Measurements from ENCODE around the gene RBFOX1.
"Not testable (repeated sequence)": the region's sequence is repeated elsewhere in the genome, so short reads cannot be mapped to it uniquely, and the experiment has no call there.

RBFOX1 gene

DNA sequence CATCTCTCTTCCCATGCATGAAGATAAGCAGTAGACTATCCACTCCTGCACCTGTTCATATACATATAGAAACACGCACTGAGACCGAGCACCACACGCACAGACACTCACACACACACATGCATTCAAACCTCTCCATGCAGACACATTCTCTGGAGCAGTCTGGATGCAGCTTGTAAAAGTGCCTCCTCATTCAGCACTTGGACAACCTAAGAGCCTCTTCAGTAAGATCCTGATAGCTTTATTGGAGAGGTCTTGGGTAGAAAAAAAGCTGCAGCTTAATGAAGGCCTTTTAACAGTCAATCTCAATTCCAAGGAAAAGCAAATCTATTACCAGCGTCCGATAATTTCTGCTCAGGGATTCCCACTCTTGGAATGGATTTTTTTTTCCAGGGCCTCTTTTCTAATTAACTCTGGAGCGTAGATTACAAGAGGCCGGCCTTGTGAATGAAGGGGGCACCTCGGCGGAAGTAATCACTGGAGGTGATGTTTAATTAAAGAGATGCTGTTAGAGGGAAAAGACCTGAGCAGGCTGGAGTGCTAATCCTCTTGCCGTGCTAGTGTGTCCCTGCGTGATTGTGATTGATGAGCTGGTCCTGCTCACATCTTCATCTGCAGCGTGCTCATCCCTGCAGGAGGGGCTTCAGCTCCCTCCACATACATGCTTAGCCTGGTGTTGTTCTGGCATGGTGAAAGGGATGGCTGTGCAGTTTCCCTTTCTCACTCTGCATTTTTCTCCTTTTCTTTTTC lies 155.1 kb downstream of the RBFOX1 start:
- peak in 1 of 3 experiments; percentile 78 for DNase-seq

DNA sequence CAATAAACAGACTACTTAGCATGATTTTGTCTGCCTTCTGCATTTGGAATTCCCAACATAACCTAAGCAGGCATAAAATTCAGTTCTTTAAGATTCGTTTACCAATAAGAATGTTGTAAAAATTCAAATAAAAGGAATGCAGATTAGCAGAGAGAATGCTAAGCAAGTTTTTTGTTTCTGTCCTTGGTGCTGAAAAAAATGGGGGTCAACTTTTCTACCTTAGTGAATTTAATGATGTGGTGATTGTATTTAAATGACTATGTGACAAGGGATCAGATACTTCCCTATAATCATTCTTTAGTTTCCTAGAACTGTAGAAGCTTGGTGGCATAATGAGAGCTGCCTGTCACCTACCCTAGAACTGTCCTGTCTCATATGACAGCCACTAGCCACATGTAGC lies 159.5 kb downstream of the RBFOX1 start:
- no peak for DNase-seq

DNA sequence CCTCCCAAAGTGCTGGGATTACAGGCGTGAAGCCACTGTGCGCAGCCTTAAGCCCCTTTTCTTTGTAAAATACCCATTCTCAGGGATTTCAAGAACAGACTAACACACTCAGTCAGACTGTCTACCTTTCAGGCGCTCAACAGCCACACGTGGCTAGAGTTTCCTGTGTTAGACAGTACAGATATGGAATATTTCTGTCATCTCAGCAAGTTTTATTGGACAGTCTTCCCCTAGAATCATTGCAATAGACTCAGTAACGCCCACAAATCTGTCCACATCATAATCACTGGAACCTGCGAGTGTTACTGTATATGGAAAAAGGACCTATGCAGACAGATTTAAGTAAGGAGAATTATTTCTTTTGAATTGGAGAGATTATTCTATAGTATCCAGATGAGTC lies 160.5 kb downstream of the RBFOX1 start:
- DNase-seq: no peak

DNA sequence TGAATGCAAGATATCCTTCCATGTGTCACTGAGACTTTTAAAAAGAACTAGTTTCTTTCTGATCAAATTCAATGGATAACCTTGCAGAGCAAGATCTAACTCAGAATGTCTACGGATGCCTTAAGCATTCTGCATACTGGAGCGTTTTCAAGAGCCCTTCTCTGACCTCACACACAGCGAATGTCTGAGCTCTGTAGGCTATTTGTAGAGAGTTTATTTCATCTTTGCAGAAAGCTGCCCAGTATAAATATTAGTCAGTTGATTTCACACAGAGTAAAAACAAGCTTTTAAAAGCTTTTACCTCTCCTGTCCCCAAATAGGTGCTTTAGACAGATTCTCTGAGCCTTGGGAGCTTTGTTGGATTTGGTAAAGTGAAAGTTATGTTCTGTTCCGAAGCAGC lies 165.0 kb downstream of the RBFOX1 start:
- DNase-seq: no peak

DNA sequence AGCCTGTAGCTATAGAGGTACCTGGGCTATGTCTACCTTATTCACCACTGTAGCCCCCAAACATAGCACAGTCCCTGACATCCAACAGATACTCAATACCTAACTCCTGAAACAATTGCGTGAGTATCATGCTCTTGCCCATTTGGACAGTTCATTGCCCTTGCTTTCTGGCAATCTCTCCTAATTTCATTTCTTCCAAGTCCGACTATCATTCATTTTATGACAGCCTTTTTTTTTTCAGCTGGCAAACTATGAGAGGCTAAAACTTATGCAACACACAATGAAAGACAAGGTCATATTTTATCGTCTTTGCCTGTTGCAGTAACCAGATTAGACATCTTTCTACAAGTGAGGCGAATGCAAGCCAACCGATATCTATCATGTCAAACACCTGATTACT lies 169.2 kb downstream of the RBFOX1 start:
- DNase-seq: no peak

DNA sequence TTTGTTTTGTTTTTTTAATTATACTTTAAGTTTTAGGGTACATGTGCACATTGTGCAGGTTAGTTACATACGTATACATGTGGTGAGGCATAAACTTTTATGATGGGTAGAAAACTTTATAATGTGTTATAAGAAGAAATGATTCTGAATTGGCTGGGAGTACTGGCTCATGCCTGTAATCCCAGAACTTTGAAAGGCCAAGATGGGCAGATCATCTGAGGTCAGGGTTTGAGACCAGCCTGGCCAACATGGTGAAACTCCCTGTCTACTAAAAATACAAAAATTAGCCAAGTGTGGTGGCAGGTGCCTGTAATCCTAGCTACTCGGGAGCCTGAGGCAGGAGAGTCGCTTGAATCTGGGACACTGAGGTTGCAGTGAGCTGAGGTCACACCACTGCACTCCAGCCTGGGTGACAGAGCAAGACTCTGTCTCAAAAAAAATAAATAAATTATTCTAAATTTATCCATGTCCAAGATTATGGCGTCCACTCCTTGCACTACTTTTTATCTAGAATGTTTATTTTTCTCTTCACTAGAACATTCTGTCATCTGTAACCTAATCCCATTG lies 170.0 kb downstream of the RBFOX1 start:
- not testable (repeated sequence) for DNase-seq

DNA sequence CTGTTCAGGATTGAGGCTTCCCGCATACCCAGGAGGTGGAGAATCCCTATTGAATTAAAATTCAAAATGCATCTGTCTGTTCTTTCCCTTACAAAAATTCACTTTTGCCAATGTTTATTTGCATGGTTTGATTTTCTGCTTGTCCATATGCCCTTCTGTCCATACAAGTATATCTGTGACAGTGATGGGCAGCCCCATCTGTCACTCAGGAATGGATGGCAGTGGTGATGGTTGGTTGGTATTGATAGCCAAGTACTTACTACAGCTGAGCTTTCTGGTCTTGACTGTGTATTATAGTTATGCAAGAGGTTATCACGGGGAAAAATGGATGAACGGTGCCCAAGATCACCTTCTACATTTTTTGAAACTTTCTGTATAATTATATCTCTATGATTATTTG lies 171.0 kb downstream of the RBFOX1 start:
- no peak for DNase-seq

DNA sequence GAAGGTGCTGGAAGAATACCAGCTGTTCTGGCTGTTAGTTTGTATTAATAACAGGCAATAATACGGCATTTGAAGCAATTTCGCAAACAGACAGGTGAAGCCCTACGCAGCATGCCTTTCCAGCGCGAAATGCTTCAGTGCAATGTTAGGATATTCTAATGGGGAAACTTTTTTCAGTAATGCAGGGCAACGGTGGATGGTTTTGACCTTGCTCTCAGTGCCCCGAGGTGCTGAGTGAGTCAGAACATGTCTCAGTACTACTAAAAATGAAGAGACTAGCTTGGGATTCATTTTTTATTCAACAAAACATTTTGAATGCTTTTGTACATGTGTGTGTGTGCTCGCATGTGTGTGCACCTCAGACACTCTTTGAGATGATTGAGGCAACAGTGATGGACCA lies 172.2 kb downstream of the RBFOX1 start:
- DNase-seq: no peak

DNA sequence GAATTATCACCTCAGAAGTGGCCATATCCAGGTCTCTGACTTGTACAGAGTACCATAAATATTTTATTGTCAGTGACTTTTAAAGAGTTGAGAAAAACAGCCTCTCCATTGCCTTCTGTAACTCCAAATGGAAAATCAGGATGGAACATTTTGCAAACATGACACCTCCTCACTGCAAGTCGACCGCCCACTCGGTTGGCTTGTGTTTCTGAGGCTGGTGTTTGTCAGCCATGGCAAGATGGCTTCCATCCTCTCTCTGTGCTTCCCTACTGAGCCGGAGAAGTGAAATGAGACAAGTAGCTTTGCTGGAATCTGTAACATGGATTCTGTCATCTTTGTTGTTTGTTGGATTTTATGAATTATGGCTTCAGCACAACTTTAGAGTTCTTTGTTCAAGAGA lies 172.8 kb downstream of the RBFOX1 start:
- DNase-seq: no peak

DNA sequence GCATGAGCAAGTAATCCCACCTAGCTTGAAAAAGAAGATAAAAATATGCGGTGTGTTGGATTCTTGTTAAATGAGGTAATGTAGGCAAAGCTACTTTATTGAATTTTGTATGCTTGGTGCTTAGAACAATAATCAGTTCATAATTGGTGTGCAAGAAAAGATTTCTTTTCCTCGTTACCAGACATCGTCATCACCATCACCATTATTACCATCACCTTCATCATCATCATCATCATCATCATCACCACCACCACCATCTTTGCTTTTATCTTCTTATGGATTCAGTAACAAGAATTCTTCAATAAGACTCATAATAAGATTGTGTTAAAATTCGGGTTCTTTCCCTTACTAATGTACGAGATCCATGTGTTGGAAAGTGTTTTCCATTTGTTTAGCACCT lies 173.7 kb downstream of the RBFOX1 start:
- no peak for DNase-seq

DNA sequence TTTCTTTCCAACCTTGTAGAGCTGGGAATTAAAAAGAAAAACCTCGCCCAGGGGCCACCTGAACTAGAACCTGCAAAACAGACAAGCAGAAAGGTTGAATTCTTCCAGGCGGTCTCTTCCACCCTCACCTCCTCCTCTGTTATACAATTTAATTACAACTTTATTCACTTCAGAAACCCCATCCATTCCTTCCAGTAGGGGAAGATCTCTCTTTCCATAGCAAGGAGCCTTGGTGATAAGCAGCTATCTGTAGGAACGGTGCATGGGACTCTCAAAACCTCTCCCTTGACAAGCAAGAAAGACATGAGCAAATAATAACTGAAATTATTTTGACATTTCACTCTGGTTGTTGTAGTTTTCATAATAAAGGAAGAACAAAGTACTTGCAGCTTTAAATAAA lies 176.0 kb downstream of the RBFOX1 start:
- DNase-seq: no peak

DNA sequence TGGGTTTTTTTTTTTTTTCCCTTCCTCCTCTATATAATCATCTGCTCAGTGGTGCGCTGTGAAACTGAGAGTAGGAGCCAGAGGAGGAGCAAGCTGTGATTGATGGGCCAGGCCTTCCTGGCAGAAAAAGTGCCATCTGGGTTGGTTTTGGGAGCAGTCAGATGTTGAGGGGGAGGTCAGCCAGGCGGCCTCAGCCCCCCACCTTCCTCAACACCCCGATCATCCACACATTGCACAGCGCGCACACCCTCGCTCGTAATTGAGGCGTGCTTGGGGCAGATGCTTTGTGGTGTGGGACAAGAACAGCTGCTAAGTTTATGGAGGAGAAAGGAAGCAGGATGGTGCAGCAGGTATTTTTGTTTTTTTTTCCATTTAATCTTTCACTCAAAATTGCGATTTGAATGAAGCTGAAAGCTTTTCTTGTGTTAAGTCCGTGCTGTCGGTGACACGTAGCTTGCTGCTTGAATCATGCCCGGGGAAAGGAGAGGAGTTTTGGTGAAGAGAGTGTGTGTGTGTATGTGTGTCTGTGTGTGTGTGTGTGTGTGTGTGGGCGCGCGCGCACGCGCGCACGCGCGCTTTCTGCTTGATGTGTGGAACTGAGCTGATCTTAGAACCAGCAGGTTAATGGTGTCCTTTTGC lies 177.4 kb downstream of the RBFOX1 start:
- DNase-seq: no peak

DNA sequence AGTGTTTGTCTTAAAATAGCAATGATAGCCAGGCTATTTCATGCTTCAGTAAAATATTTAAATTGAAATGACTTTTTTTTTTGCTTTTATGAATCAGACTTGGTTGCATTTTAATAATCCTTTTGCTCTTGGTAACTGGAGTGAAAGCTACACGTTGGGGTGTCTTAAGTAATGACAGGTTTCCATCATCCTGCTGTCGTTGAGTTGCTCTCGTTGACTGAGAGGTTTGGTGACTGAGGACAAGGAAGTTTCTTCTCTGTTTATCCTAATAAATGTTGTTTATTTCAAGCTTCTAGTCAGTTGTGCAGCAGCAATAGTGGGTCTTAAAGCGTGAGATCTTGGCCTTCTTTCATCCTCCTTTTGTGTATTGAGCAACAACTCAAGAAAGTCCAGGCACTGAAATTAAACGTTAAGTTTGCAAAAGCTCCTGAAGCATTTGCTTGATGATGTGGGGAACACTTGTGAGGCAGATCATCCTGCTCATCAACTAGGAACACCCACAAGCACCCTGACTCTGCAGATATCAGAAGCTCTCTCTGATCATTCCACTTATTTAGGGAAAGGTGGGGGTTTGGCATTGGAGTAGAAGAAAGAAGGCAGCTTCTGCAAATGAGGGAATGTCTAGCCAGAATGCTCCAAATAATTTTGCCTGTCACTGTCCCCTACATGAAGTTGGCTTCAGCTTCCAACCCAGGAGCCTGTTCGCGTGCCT lies 179.1 kb downstream of the RBFOX1 start:
- DNase-seq: no peak

DNA sequence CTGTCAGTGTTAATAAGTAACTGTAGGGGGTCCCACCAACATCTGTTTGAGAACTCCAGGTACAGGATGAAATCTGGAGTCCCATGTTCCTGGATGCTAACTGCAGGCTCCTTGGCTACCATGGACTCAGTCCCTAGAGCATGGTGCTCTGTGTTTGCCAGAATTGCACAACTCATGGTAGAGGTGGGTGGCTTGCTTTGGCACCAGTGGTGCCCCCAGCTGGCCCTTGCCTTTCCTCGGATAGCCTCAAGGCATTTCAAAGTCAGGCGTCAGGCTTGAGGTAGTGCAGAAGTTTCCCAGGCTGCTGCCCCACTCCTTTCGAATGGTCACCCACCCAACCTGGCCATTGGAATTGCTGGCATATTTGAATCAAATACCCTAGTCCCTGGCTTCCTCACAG lies 179.9 kb downstream of the RBFOX1 start:
- no peak for DNase-seq

DNA sequence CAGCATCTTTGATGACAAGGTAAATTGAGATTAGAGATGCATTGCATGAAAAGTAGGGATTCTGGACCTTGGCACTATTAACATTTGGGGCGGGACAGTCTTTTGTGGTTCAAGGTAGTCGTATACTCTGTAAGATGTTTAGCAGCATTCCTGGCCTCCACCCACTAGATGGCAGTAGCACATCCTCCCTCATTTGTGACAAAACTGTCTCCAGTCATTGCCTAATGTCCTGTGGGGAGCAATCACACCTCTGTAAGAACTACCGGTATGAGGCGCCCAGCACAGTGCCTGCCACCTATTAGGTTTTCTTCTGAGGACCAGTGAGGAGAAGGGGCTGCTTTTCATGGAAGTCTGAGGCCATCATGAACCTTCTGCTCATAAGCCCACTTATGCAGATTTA lies 180.8 kb downstream of the RBFOX1 start:
- DNase-seq: peak in 2 of 3 experiments; percentile 1 to 19

DNA sequence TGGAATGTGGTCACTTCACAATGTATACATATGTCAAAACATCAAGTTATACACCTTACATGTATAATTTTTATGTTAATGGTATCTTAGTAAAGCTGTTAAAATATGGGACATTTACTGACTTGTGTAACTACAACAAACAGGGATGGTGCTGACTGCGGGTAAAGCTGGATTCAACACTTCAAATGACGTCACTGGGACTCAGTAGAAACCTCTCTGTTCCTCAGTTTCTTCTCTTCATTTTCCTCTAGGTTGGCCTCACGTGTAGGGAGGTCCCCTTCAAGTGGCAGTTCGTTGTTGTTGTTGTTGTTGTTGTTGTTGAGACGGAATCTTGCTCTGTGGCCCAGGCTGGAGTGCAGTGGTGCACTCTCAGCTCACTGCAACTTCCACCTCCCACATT lies 182.9 kb downstream of the RBFOX1 start:
- no peak for DNase-seq

DNA sequence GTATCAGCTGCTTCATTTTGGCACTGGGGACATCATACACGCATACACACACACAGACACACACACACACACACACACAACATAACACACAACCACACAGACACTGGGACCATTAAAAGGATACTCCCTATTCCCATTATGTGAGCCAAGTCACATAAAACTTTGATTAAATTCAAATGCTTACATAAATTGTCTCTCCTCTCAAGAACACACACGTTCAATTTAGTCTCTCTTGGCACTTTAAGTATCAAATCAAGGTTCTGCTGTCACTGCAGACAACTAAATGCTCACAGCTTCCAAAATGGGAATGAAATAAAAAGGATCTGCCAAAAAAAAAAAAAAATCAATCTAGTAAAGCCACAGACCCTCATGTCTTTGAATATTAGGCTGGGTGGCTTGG lies 184.9 kb downstream of the RBFOX1 start:
- DNase-seq: no peak

DNA sequence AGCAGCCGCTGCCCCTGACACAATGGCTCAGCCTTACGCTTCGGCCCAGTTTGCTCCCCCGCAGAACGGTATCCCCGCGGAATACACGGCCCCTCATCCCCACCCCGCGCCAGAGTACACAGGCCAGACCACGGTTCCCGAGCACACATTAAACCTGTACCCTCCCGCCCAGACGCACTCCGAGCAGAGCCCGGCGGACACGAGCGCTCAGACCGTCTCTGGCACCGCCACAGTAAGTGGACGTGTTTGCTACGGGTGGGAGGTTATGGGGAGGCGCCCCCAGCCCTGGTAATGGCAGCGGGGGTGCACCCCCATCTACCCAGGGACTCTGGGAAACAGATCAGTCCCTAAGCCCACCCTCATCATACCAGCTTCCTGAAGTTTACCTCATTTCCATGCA lies 185.5 kb downstream of the RBFOX1 start:
- no peak for DNase-seq

DNA sequence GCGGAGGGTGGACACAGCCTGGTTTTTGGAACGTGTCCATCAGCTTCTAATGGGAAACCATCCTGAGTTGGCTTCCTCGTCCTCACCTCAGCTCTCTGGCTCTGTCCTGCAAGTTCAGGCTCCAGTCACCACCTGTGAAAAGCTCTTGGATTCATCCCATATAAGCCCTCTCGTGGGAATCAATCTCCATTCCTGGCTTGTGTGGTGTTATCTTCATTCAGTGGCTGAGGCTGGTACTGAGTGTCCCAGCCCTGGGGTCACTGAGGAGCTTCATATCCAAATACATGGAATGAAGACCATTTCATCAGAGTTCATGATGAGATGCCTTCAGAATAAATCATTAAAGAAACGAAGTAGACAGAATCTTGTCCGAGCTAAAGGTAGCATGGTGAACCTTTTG lies 189.2 kb downstream of the RBFOX1 start:
- DNase-seq: no peak

DNA sequence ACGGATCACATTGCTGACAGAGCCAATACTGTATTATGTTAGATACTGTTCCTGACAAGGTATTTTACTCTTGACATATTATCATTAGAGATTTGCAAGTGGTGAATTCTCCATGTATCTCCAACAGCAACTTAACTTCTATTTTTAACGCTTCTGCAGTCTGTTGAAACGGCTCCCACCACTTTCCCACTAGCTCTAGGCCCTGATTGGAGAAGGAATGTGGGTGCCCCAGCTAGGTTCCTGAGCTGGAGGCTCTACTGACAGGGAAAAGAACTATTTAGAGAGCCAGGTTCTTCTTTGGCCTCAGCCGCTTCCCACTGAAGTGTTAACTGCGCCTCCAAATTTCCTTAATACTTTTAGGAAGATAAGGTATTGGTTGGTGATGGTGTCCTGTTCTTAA lies 191.8 kb downstream of the RBFOX1 start:
- DNase-seq: no peak

DNA sequence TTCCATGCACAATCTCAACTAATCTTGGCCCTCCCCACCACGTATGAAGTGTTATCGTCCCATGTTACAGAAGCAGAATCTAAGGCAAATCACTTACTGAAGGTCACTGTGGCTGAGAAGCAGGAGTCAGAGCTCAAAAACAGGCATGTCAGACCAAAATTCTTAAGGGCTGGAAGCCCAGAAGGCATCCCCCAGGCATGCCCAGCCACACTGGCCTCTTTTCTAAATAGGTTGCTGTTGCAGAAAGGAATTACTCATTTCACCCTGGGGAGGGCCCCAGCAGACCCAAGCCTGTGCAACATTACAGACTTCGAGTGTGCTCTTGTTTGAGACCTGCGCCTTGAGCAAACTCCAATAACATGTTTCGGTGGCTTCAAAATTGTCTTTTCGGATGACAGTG lies 194.1 kb downstream of the RBFOX1 start:
- DNase-seq: no peak

DNA sequence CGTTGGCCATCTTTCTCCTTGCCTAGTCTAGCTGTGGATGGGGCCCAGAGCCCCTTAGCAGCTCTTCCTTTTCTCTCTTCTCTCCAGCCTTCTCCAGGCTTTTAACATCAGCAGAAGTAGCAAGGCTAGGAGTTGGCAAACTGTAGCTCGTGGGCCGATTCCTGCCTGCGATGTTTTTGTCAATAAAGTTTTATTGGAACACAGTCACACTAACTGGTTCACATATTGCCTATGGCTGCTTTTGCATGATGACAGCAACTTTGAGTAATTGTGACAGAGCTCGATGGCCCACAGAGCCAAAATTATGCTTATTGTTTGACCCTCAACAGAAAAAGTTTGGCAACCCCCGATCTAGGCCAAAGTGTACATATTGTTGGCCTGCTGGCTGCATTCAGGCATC lies 199.9 kb downstream of the RBFOX1 start:
- DNase-seq: no peak

DNA sequence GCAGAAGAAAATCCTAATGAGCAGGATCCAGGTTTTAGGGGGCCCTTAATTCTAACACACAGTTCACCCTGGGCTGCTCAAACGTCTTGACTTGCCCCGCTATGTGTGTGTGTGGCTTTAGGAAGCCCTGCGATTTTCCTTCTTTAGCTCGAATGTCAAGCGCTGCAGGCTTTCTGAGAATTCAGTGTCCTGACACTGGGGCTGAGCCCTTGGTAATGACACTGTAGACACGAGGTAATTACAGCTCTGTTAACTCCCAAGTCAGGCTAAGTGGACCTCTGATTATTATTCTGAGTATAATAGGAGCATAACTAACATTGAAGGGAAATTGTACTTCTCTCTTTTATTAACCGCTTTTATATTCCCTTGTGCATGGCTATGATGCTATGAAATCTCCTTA lies 202.1 kb downstream of the RBFOX1 start:
- DNase-seq: no peak

DNA sequence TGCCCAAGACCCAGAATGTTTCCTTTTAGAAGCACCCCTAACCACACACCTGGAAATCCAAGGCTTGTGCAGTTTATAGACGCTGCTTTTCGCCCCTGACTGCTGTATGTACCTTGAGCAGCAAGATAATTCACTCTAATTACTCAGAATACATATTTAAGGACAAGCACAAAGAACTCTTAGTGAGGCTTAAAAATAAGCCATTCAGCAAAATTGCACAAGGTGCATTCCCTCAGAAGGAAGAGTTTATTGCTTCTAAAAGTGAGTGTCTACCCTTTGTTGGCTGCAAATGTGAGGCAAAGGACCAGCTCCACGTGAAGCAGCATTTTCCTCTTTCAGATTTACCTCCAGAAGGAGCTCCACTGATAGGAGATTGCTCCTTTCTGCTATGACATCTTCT lies 208.4 kb downstream of the RBFOX1 start:
- DNase-seq: no peak
